Heart left ventricle (tissue), 16 donors: ENCODE measurements around the gene RHBDL3. TPM values are rescaled to one million over a fixed set of nuclear protein-coding genes. Genes with fewer than 3 reads are reported as not detected.

Experiments
- ATAC-seq, 4 donors: fragments of 200-7000 bp; cut with Tn5 transposase; one replicate each; pipeline ENCODE4 v1.9.1; 2020 to 2022; ENCODE audit warnings: moderate library complexity in 4 of 4, mild to moderate bottlenecking in 3 of 4, moderate number of reproducible peaks in 1 of 4
- DNase-seq, 5 donors: peaks; one replicate each; pipeline ENCODE4 v3.0.0-alpha.2; 2020
- H3K27ac ChIP-seq, 12 donors: fragments of 200-600 bp; sonication (generic) in 4 of 12; one replicate each; pipeline versions ENCODE4 v1.5.0 to v1.8.0; 2016 to 2022; ENCODE audit warnings: mild to moderate bottlenecking in 2 of 12
- H3K27me3 ChIP-seq, 9 donors: fragments of 200-600 bp; sonication (generic) in 2 of 9; one replicate each; pipeline versions ENCODE4 v1.5.1 to v1.8.0; 2016 to 2022; ENCODE audit warnings: mild to moderate bottlenecking in 3 of 9
- H3K36me3 ChIP-seq, 9 donors: fragments of 200-600 bp; sonication (generic) in 2 of 9; one replicate each; pipeline versions ENCODE4 v1.5.0 to v1.8.0; 2018 to 2022; ENCODE audit warnings: mild to moderate bottlenecking in 2 of 9
- H3K4me1 ChIP-seq, 12 donors: fragments of 200-600 bp; sonication (generic) in 4 of 12; one replicate each; pipeline versions ENCODE4 v1.5.0 to v1.8.0; 2016 to 2022; ENCODE audit warnings: mild to moderate bottlenecking in 3 of 12
- H3K4me3 ChIP-seq, 12 donors: fragments of 200-600 bp; sonication (generic) in 4 of 12; one replicate each; pipeline versions ENCODE4 v1.5.0 to v1.8.0; 2017 to 2022; ENCODE audit warnings: mild to moderate bottlenecking in 9 of 12, moderate library complexity in 4 of 12
- H3K9me3 ChIP-seq, 12 donors: fragments of 200-600 bp; sonication (generic) in 4 of 12; one replicate each; pipeline versions ENCODE4 v1.5.0 to v1.8.0; 2016 to 2022; ENCODE audit warnings: mild to moderate bottlenecking in 1 of 12
- POLR2A ChIP-seq, 2 donors: fragments of 450-650 bp; IDR thresholded peaks; one replicate each; pipeline ENCODE4 v1.6.1; 2017; ENCODE audit warnings: antibody characterized with exemption in 2 of 2, mild to moderate bottlenecking in 2 of 2, moderate library complexity in 2 of 2
- WGBS, 4 donors: extraction: QIAGEN DNeasy Blood & Tissue Kit in 2 of 4; methylation state at CpG; one replicate each; pipeline versions ENCODE4 v1.1.5 to v1.1.7; 2013 to 2018; 5-methylcytosine and 5-hydroxymethylcytosine counted together
- intact Hi-C, 10 donors: fragments of 100-400 bp; cut with DNase I; formaldehyde crosslinking; loops; one replicate each; pipeline versions ENCODE4 v1.11.1 to v1.14.2; 2022
- polyA plus RNA-seq, 2 donors: library from polyadenylated mRNA; stranded (reverse); fragments of 200-250 nt; gene quantifications; one replicate each; pipeline ENCODE4 v1.2.3, GENCODE V29; 2013
- total RNA-seq, 9 donors: library from RNA; depleted of rRNA in 2 of 9; stranded (reverse); fragments of >200 nt in 2 of 9; fragmentation: NEBNext Ultra II Directional in 3 of 9; extraction: Animal tissue kit (Norgen Biotek cat#: 25700) in 3 of 9; gene quantifications; one replicate each; pipeline versions ENCODE4 v1.1.0 to v1.2.4, GENCODE V29; 2016 to 2023
- TF ChIP-seq, protein P1 (sequence below), 12 donors: fragments of 200-600 bp; sonication (generic) in 4 of 12; IDR thresholded peaks; one replicate each; pipeline versions ENCODE4 v1.5.0 to v1.8.0; 2018 to 2022; ENCODE audit warnings: antibody characterized with exemption in 12 of 12, mild to moderate bottlenecking in 5 of 12
- donor health status: ischemic (EF 13 %, LVEDD 7.1; RV severe dilation, severe dysfunction).
- donor health status: healthy with polysubstance abuse.
- donor health status: DM: no; HTN: yes; CAD: no.
- donor health status: DM: no; HTN: no; CAD: no.
- donor health status: ischemic (EF 25% LVEDD 6.9; RV normal size, moderate dysfunction).
- donor health status: ischemic (EF 25% LVEDD 5.7; RV mildly dilated, moderate dysfunction).
- donor health status: healthy.
- donor health status: DM: yes; HTN: yes; CAD: no.
- donor health status: ischemic (EF 35%, LVEDD 5.7; RV mildly dilated, moderate dysfunction).
- donor health status: nonischemic (EF 11% LVEDD 7.7; RV severe dilation, severe dysfunction).
- donor health status: DM: yes; HTN: yes; CAD: no.
- donor health status: PGD.
- donor health status: ischemic (EF 29% LVEDD 5.4; RV normal size, mild dysfunction).
- donor health status: nonischemic (EF 23%, LVEDD 6.1; RV moderate dilation, normal function).

Gene RHBDL3
- total and polyA plus RNA-seq, 11 donors, result 0.05 to 4.8 (median 0.36) TPM

DNA sequence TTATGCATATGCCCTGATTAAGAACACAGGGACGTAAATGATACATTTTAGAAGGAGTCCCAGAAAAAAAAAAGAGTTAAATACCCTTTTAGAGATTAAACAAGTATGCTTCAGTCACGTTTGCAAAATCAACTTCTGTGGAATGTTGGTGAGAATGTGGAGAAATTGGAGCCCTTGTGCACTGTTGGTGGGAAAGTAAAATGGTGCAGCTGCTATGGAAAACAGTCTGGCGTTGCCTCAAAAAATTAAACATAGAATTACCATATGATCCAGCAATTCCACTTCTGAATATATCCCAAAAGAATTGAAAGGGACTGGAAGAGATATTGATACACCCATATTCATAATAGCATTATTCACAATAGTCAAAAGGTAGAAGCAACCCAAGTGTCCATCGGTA, 26.5 kb downstream of the RHBDL3 start:
- no peak for DNase-seq
- no peak overlapping the region for H3K4me3 ChIP-seq
- H3K4me1 ChIP-seq, result no peaks in the 10 kb centered on the region
- intact Hi-C loops, result no loop called here
- no peaks in the 10 kb centered on the region for H3K9me3 ChIP-seq
- TF ChIP-seq, protein P1, sequence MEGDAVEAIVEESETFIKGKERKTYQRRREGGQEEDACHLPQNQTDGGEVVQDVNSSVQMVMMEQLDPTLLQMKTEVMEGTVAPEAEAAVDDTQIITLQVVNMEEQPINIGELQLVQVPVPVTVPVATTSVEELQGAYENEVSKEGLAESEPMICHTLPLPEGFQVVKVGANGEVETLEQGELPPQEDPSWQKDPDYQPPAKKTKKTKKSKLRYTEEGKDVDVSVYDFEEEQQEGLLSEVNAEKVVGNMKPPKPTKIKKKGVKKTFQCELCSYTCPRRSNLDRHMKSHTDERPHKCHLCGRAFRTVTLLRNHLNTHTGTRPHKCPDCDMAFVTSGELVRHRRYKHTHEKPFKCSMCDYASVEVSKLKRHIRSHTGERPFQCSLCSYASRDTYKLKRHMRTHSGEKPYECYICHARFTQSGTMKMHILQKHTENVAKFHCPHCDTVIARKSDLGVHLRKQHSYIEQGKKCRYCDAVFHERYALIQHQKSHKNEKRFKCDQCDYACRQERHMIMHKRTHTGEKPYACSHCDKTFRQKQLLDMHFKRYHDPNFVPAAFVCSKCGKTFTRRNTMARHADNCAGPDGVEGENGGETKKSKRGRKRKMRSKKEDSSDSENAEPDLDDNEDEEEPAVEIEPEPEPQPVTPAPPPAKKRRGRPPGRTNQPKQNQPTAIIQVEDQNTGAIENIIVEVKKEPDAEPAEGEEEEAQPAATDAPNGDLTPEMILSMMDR (IDR thresholded peaks at IDR 0.05), result no peak
- no peak for TF ChIP-seq POLR2A (IDR thresholded peaks at IDR 0.05)
- no peak for ATAC-seq
- H3K27ac ChIP-seq, result no peak overlapping the region
- H3K36me3 ChIP-seq, result no peaks in the 10 kb centered on the region
- WGBS, 4 donors, result 67 to 75% (median 74%) methylated on average over 4 of the region's 4 CpGs
- H3K27me3 ChIP-seq, result no peaks in the 10 kb centered on the region

DNA sequence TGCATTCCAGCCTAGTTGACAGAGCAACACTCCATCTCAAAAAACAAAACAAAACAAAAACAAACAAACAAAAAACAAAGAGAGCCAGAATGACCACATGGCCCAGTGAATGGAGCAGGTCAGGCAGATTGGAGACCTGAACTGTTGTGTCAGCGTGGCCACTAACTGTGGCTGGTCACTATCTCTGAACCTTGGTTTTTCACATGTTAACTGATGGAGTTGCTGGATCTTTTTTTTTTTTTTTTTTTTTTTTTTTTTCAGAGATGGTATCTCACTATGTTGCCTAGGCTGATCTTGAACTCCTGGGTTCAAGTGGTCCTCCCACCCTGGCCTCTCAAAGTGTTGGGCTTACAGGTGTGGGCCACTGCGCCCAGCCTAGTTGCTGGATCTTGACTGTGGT, 31.8 kb downstream of the RHBDL3 start:
- Histone ChIP-seq H3K4me3 (no peak overlapping the region), H3K36me3 (no peaks in the 10 kb centered on the region), H3K9me3 (no peaks in the 10 kb centered on the region), H3K27me3 (no peaks in the 10 kb centered on the region), H3K4me1 (no peaks in the 10 kb centered on the region), H3K27ac (no peak overlapping the region)
- no peak for TF ChIP-seq POLR2A (IDR thresholded peaks at IDR 0.05)
- no peak for ATAC-seq
- intact Hi-C loops, result no loop called here
- no peak for DNase-seq
- 91 to 96% (median 95%) methylated on average over 2 of the region's 2 CpGs for WGBS, 4 donors

DNA sequence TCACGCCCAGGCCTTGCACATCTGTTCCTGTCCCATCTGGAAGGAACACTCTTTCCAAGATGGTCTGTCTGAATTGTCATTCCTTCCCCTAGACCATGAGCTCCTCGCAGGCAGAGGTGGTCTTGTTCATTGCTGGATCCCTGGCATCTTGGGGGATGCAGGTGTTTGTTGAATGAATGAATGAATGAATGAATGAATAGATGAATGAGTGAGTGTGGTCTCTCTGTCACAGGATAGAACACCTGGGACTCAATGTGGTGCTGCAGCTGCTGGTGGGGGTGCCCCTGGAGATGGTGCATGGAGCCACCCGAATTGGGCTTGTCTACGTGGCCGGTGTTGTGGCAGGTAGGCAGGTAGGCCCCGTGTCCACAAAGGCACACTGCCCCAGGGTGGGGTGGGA, 32.2 kb downstream of the RHBDL3 start:
- no peaks in the 10 kb centered on the region for H3K36me3 ChIP-seq
- no peak overlapping the region for H3K27ac ChIP-seq
- H3K9me3 ChIP-seq, result no peaks in the 10 kb centered on the region
- TF ChIP-seq POLR2A (IDR thresholded peaks at IDR 0.05), result no peak
- TF ChIP-seq, protein P1 (IDR thresholded peaks at IDR 0.05), result no peak
- H3K4me3 ChIP-seq, result no peak overlapping the region
- ATAC-seq, result no peak
- no peaks in the 10 kb centered on the region for H3K4me1 ChIP-seq
- no peaks in the 10 kb centered on the region for H3K27me3 ChIP-seq
- 82 to 99% (median 95%) methylated on average over 5 to 6 of the region's 6 CpGs for WGBS, 4 donors
- no peak for DNase-seq
- intact Hi-C loops, result no loop called here

DNA sequence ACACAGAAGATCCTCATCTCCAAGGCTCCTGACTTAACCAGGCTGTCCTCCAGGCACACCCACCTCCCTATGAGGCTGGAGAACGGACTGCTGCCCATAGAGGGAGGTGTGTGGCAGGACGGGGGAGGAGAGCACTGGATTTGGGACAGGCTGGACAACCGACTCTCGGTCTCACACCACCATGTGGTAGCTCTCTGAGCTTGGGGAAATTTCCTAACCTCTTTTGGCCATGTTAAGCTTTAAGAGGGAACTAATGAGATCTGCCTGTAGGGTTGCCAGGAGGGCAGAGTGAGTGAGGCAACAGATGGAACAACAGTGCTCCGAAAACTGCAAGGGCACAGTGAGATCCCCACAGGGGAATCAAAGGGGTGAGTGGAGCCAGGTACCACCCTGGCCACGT, 32.7 kb downstream of the RHBDL3 start:
- DNase-seq (no peak), ATAC-seq (no peak)
- WGBS, 4 donors, result 82 to 91% (median 85%) methylated on average over 6 of the region's 6 CpGs
- Histone ChIP-seq H3K27ac (no peak overlapping the region), H3K4me3 (no peak overlapping the region), H3K4me1 (peaks cover 0 to under 1% (median 0%) of the 10 kb centered on the region in 12 donors), H3K36me3 (no peaks in the 10 kb centered on the region), H3K9me3 (no peaks in the 10 kb centered on the region), H3K27me3 (no peaks in the 10 kb centered on the region)
- TF ChIP-seq POLR2A (IDR thresholded peaks at IDR 0.05), result no peak
- TF ChIP-seq, protein P1 (IDR thresholded peaks at IDR 0.05), result no peak
- intact Hi-C loops, result no loop called here
